Measurements from ENCODE around the gene GPS1. TPM values are rescaled to one million over a fixed set of nuclear protein-coding genes. Genes with fewer than 3 reads are reported as not detected.

The GPS1 gene
- polyA plus RNA-seq, 1 of the 3 experiments (the other 2 are of a cell fraction): 264 TPM

- no peak overlapping the region for H3K4me3 ChIP-seq (ENCODE audit: low read depth in 2 of 2, low read length in 1 of 2)
- no peak for TF ChIP-seq RXRA (IDR thresholded peaks at IDR 0.05; ENCODE audit: borderline replicate concordance, low read depth)
- TF ChIP-seq CHD2 (IDR thresholded peaks at IDR 0.05; ENCODE audit: low read length, partially characterized antibody): no peak
- no peak for TF ChIP-seq TCF12 (IDR thresholded peaks at IDR 0.05)
- TF ChIP-seq FOSL2 (IDR thresholded peaks at IDR 0.05; ENCODE audit: borderline replicate concordance, low read depth): no peak
- no peak for TF ChIP-seq YY1 (IDR thresholded peaks at IDR 0.05; ENCODE audit: low read depth)
- TF ChIP-seq EP300 (IDR thresholded peaks at IDR 0.05; ENCODE audit: borderline replicate concordance in 1 of 2, low read depth in 1 of 2, low read length in 1 of 2): no peak
- TF ChIP-seq EZH2phosphoT487 (IDR thresholded peaks at IDR 0.05; ENCODE audit: borderline replicate concordance, low read depth): no peak
- no peak for TF ChIP-seq ELF1 (IDR thresholded peaks at IDR 0.05)
- no peak for TF ChIP-seq POLR2AphosphoS5 (IDR thresholded peaks at IDR 0.05; ENCODE audit: low read depth, low read length)
- no peak for TF ChIP-seq MEF2A (IDR thresholded peaks at IDR 0.05; ENCODE audit: borderline replicate concordance, low read depth)
- TF ChIP-seq FOXJ3 (CRISPR knock-in tag; IDR thresholded peaks at IDR 0.05): no peak
- TF ChIP-seq PBX3 (IDR thresholded peaks at IDR 0.05): no peak
- no peak for TF ChIP-seq FOXM1 (IDR thresholded peaks at IDR 0.05; ENCODE audit: low read depth)
- no peak for TF ChIP-seq TAF1 (IDR thresholded peaks at IDR 0.05; ENCODE audit: borderline replicate concordance, low read depth, low read length)
- TF ChIP-seq, protein P1, sequence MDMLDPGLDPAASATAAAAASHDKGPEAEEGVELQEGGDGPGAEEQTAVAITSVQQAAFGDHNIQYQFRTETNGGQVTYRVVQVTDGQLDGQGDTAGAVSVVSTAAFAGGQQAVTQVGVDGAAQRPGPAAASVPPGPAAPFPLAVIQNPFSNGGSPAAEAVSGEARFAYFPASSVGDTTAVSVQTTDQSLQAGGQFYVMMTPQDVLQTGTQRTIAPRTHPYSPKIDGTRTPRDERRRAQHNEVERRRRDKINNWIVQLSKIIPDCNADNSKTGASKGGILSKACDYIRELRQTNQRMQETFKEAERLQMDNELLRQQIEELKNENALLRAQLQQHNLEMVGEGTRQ (IDR thresholded peaks at IDR 0.05; ENCODE audit: borderline replicate concordance, low read depth, low read length): no peak
- no peak for TF ChIP-seq SMC3 (IDR thresholded peaks at IDR 0.05; ENCODE audit: low read depth, low read length)
- H3K27me3 ChIP-seq (ENCODE audit: insufficient read depth): no peaks in the 10 kb centered on the region
- no peak for DNase-seq
- ChIA-PET POLR2A (interaction anchor here (0.9 to 1.2 kb wide), 2 partner anchors 19 to 57 kb away, joined by 3 read pairs; no protein-coding TSS in a partner anchor), CTCF (interaction anchor here (0.8 to 35.7 kb wide), 7 partner anchors 11 to 82 kb away, joined by 3 to 1216 read pairs (median 4); partner anchors contain the start of genes DCXR, FASN, NOTUM and RAC3)
- peaks cover 16% of the 10 kb centered on the region; the same call in 1 of the 2 replicates for H3K79me2 ChIP-seq (ENCODE audit: insufficient read depth)
- peaks cover 4 to 33% of the 10 kb centered on the region in 2 experiments; a peak in 2 of 4 replicates for H3K4me1 ChIP-seq (ENCODE audit: control insufficient read depth in 1 of 2, insufficient read depth in 2 of 2, low read depth in 1 of 2, low read length in 1 of 2)
- H2AFZ ChIP-seq (ENCODE audit: low read depth): no peak overlapping the region
- no peak overlapping the region for H3K4me2 ChIP-seq
- H4K20me1 ChIP-seq (ENCODE audit: insufficient read depth): peaks cover 13% of the 10 kb centered on the region
- peaks cover 7 to 23% of the 10 kb centered on the region in 2 experiments for H3K36me3 ChIP-seq (replicated peaks in 1 of 2; ENCODE audit: control insufficient read depth in 1 of 2, insufficient read depth in 2 of 2, low read length in 1 of 2)
- WGBS (ENCODE audit: low lambda C conversion rate): 96% methylated on average over 21 of the region's 28 CpGs
- no peaks in the 10 kb centered on the region for H3K9me3 ChIP-seq
- no peak overlapping the region for H3K27ac ChIP-seq (ENCODE audit: low read depth in 2 of 2, low read length in 1 of 2)
- no peaks in the 10 kb centered on the region for H3K9me2 ChIP-seq
- H3K9ac ChIP-seq: no peak overlapping the region
- H3F3A ChIP-seq (replicated peaks; ENCODE audit: insufficient read depth): peaks cover 25% of the 10 kb centered on the region
Observed at GRCh38 chr17:82016061-82016874, 35.4 kb upstream of the GPS1 start.

Data from SK-N-SH (cell line).